Fibroblast of lung (primary cell): ENCODE measurements around the gene DNMT1. TPM values are rescaled to one million over a fixed set of nuclear protein-coding genes. Genes with fewer than 3 reads are reported as not detected.

Experiments used
- DNase-seq, 2 donors: peaks; one replicate each; pipeline versions ENCODE4 v3.0.0 to v3.0.0-alpha.2; 2010; ENCODE audit warnings: low read depth in 2 of 2
- H2AFZ ChIP-seq: 2 replicates; pipeline ENCODE4 v1.5.1; 2012; ENCODE audit warnings: low read length, control low read depth, inconsistent platforms
- H3K27ac ChIP-seq: 2 replicates; pipeline ENCODE4 v1.5.1; 2011; ENCODE audit warnings: low read length, control low read depth; ENCODE audit not compliant: insufficient read depth
- H3K27me3 ChIP-seq: 2 replicates; pipeline ENCODE4 v1.5.1; 2011; ENCODE audit warnings: mild to moderate bottlenecking, low read length; ENCODE audit not compliant: control insufficient read depth, insufficient read depth
- H3K36me3 ChIP-seq: 2 replicates; pipeline ENCODE4 v1.5.1; 2011; ENCODE audit warnings: low read length; ENCODE audit not compliant: control insufficient read depth, insufficient read depth
- H3K4me1 ChIP-seq: 2 replicates; pipeline ENCODE4 v1.5.1; 2011; ENCODE audit warnings: low read length; ENCODE audit not compliant: control insufficient read depth, insufficient read depth; ENCODE audit errors: extremely low read depth
- H3K4me2 ChIP-seq: 2 replicates; pipeline ENCODE4 v1.5.1; 2011; ENCODE audit warnings: low read length, control low read depth; ENCODE audit not compliant: insufficient read depth; ENCODE audit errors: extremely low read depth
- H3K4me3 ChIP-seq, 4 experiments: fragments of 200-600 bp in 1 of 4; sonication (generic) in 1 of 4; replicated peaks in 1 of 4; 2 replicates each; pipeline ENCODE4 v1.5.1; 2011 to 2016; ENCODE audit warnings: low read length in 4 of 4, low read depth in 3 of 4, mild to moderate bottlenecking in 3 of 4, control low read depth in 2 of 4, inconsistent platforms in 1 of 4, mixed read lengths in 1 of 4; ENCODE audit not compliant: insufficient read depth in 1 of 4; ENCODE audit errors: control extremely low read depth in 1 of 4
- H3K79me2 ChIP-seq: 2 replicates; pipeline ENCODE4 v1.5.1; 2012; ENCODE audit warnings: mild to moderate bottlenecking, low read length, inconsistent platforms; ENCODE audit not compliant: control insufficient read depth, insufficient read depth
- H3K9ac ChIP-seq: 2 replicates; pipeline ENCODE4 v1.5.1; 2011; ENCODE audit warnings: mild to moderate bottlenecking, low read length, control low read depth; ENCODE audit not compliant: insufficient read depth
- H3K9me3 ChIP-seq: 2 replicates; pipeline ENCODE4 v1.5.1; 2012; ENCODE audit warnings: low read depth, low read length; ENCODE audit not compliant: control insufficient read depth, insufficient read depth
- H4K20me1 ChIP-seq: 2 replicates; pipeline ENCODE4 v1.5.1; 2011; ENCODE audit warnings: low read length; ENCODE audit not compliant: control insufficient read depth, insufficient read depth; ENCODE audit errors: extremely low read depth
- CTCF ChIP-seq, 2 donors: IDR thresholded peaks in 1 of 2; conservative IDR thresholded peaks in 1 of 2; 1 replicate in 1 of 2; 2 replicates in 1 of 2; pipeline ENCODE4 v1.5.1; 2011 to 2012; ENCODE audit warnings: low read length in 2 of 2, control low read depth in 1 of 2, inconsistent platforms in 1 of 2, low read depth in 1 of 2, mild to moderate bottlenecking in 1 of 2
- EZH2 ChIP-seq: IDR thresholded peaks from 2 replicates; pipeline ENCODE4 v1.5.1; 2012; ENCODE audit warnings: low read length, control low read depth, mild to moderate bottlenecking; ENCODE audit errors: missing control alignments
- polyA plus RNA-seq, 2 donors: library from polyadenylated mRNA; depleted of rRNA in 1 of 2; stranded (reverse) in 1 of 2; unstranded in 1 of 2; fragments of >200 nt; gene quantifications; 2 replicates each; pipeline ENCODE4 v1.2.1, GENCODE V29; 2011 to 2012; ENCODE audit warnings: missing spikeins in 1 of 2
- total RNA-seq: library from RNA; depleted of rRNA; stranded (reverse); fragments of >200 nt; gene quantifications from 2 replicates; pipeline ENCODE4 v1.2.1, GENCODE V29; 2014

Gene DNMT1
- total and polyA plus RNA-seq, 2 donors (not counting 1 experiment from before 2014, with no cell fraction given): 33.7 to 36.7 TPM

- Histone ChIP-seq H3K9me3 (no peaks in the 10 kb centered on the region), H3K27ac (no peak overlapping the region), H3K79me2 (no peaks in the 10 kb centered on the region), H4K20me1 (no peaks in the 10 kb centered on the region), H3K9ac (no peak overlapping the region), H3K27me3 (no peaks in the 10 kb centered on the region), H2AFZ (no peak overlapping the region), H3K4me3 (no peak overlapping the region), H3K36me3 (peaks cover 55% of the 10 kb centered on the region), H3K4me2 (no peak overlapping the region), H3K4me1 (no peaks in the 10 kb centered on the region)
- TF ChIP-seq CTCF (conservative IDR thresholded peaks at IDR 0.05 in 1 of 2, IDR thresholded peaks at IDR 0.05 in 1 of 2; ENCODE audit: low read depth in 1 of 2, low read length in 2 of 2) (no peak), EZH2 (no peak)
- no peak for DNase-seq
Measured at GRCh38 chr19:10141479-10141878, 53.3 kb downstream of the DNMT1 start.

GRCh38 chr19:10139952-10140351 is 54.8 kb downstream of the DNMT1 start:
- H3K36me3 ChIP-seq: peaks cover 58% of the 10 kb centered on the region

More at GRCh38 chr19:10139952-10140351, 54.8 kb downstream of the DNMT1 start:
- H3K79me2 ChIP-seq: no peaks in the 10 kb centered on the region
- no peaks in the 10 kb centered on the region for H3K27me3 ChIP-seq
- no peak overlapping the region for H3K4me2 ChIP-seq
- no peak overlapping the region for H3K9ac ChIP-seq
- no peak for DNase-seq
- H3K27ac ChIP-seq: no peak overlapping the region
- H3K9me3 ChIP-seq: no peaks in the 10 kb centered on the region
- no peak for TF ChIP-seq CTCF (conservative IDR thresholded peaks at IDR 0.05 in 1 of 2, IDR thresholded peaks at IDR 0.05 in 1 of 2; ENCODE audit: low read depth in 1 of 2, low read length in 2 of 2)
- TF ChIP-seq EZH2: no peak
- no peaks in the 10 kb centered on the region for H3K4me1 ChIP-seq
- H2AFZ ChIP-seq: no peak overlapping the region
- no peak overlapping the region for H3K4me3 ChIP-seq
- no peaks in the 10 kb centered on the region for H4K20me1 ChIP-seq
